ENCODE measurements around the gene MUC5AC.

Gene MUC5AC

DNA sequence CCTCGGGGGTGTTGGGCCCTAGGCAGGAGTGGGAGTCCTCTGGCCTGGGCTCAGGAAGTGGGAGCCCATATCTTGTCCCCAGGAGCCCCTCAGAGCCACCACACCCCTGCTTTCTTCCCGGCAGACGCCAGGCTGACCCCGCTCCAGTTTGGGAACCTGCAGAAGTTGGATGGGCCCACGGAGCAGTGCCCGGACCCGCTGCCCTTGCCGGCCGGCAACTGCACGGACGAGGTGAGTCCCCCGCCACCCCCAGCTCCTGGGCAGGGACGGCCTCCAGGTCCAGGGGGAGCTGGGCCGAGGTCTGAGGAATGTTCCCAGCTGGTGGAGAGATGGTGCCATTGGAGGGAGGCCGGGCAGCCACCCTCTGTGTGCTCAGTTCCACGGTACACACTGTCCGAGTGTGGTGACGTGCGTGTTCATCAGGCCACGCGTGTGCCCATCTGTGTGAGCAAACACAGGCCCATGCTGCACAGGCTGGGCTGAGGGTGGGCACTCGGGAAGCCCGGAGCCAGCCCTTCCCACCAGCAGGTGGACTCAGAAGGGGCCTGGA lies 69.9 kb downstream of the MUC5AC start:
- no peak for DNase-seq

DNA sequence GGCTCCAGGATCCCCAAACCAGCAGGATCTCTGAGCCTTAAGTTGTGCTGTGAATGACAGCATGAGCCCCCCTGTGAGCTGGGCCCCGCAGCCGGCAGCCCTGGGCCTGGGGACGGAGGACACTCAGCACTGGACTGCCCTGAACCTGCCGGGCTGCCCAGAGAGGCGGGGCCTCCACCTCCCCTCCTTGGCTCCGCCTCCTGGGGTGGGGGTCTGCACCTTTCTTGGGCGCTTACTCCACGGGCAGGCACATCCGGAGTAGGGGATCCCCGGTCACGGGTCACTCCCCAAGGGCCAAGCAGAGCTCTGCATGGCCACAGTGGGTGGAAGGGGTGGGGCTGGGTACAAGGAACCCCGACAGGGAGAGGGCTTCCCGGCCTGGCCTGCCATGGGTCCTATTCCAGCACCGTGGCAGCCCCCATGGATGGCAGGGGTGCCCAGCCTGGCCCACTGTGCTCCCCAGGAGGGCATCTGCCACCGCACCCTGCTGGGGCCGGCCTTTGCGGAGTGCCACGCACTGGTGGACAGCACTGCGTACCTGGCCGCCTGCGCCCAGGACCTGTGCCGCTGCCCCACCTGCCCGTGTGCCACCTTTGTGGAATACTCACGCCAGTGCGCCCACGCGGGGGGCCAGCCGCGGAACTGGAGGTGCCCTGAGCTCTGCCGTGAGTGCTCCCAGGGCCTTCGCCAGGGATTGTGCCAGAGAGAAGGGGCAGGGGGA lies 70.5 kb downstream of the MUC5AC start:
- no peak for DNase-seq

DNA sequence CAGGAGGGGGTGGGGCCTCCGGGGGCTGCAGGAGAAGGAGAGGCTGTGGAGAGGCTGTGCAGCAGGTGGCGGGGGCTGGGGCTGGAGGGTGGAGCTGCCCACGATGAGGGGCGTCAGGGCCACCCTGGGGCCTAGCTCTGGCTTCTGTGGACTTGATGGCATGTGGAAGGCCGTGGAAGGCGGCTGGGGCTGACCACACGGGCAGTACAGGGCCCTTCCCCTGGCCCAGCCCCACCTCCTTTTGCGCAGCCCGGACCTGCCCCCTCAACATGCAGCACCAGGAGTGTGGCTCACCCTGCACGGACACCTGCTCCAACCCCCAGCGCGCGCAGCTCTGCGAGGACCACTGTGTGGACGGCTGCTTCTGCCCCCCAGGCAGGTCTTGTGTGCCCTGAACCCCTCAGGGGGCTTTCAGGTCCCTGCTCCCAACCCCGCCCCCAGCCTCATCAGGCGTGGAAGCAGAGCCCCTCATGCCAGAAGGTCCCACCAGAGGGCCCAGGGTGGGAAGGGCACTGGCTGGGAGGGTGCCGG lies 71.2 kb downstream of the MUC5AC start:
- DNase-seq = no peak

DNA sequence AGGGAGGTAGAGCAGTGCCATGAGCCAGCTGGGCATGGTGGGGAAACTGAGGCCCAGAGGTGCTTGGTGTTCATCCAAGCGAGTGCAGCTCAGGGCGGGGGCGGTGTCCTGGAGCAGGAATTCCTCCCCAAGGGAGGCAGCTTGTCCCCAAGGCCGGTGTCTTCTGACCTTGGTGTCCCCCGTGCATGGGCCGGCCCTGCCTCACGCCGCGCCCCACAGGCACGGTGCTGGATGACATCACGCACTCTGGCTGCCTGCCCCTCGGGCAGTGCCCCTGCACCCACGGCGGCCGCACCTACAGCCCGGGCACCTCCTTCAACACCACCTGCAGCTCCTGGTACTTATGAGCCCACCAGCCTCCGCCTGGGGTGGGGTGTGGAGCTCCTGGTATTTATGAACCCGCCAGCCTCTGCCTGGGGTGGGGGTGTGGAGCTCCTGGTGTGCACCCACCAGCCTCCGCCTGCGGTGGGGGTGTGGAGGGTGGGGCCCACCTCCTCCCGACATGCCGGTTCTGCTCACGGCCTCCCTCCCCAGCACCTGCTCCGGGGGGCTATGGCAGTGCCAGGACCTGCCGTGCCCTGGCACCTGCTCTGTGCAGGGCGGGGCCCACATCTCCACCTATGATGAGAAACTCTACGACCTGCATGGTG lies 71.8 kb downstream of the MUC5AC start:
- DNase-seq = no peak

DNA sequence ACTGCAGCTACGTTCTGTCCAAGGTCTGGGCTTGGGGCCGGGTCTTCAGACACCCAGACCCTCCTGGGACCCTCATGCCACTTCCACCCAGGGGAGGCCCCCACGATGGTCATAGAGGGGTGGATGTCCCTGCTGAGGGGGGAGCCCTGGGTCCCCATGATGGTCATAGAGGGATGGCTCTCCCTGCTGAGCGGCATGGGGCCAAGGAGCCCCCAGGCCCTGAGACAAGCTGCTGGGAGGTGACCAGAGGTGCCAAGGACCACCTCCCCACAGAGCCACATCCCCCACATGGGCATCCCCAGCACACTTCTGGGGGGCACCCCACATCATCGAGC lies 72.3 kb downstream of the MUC5AC start:
- DNase-seq = no peak

DNA sequence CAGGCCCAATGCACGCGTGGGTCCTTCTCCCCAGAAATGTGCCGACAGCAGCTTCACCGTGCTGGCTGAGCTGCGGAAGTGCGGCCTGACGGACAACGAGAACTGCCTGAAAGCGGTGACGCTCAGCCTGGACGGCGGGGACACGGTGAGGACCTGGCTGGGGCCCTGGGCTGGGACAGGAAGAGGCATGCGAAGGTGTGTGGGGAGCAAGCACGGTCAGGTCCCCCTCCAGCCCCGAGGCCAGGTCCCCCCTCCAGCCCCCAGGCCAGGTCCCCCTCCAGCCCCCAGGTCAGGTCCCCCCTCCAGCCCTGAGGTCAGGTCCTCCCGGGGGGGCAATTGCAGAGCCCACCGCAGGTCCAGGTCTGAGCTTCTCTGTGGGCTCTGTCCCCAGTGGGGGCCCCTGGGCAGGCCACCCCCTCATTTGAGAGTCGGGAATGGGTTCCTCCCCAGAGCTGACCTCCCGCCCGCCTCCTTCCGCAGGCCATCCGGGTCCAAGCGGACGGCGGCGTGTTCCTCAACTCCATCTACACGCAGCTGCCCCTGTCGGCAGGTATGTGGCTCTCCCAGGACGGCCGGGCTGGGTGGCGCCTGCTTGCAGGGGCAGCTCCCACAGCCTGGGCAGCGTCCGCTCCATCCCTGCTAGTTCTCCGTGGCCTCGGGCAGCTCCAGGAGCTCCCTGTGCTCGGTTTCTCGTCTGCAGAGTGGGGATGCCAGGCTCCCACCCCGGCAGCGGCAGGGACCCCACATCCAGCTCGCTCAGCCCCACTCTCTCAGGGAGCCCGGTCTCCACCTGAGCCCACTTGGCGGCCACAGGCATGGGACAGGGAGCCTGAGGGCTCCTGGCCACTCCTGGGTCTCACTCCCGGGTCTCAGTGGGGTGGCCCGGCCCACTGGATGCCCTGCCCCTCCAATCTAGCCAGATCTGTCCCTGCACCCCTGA lies 73.0 kb downstream of the MUC5AC start:
- no peak for DNase-seq

DNA sequence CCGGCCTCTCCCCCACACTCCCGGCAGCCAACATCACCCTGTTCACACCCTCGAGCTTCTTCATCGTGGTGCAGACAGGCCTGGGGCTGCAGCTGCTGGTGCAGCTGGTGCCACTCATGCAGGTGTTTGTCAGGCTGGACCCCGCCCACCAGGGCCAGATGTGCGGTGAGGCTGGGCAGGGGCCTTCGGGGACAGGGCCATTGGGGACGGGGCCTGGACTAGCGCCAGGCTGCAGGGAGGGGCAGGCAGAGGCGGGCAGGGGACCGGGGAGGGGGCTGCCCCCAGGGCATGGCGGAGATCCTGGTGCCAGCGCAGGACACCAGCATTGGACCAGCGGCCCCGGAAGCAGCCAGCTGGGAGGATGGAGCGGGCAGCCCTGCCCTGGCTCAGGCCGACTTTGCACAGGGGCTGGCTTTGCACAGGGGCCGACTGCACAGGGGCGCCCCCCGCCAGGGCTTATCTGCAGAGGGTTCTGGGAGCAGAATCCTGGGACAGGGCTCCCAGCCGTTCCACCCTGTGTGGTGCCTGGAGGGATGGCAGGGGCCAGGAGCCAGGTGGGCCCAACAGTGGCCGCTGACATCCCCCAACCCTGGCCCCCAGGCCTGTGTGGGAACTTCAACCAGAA lies 73.8 kb downstream of the MUC5AC start:
- DNase-seq = no peak

DNA sequence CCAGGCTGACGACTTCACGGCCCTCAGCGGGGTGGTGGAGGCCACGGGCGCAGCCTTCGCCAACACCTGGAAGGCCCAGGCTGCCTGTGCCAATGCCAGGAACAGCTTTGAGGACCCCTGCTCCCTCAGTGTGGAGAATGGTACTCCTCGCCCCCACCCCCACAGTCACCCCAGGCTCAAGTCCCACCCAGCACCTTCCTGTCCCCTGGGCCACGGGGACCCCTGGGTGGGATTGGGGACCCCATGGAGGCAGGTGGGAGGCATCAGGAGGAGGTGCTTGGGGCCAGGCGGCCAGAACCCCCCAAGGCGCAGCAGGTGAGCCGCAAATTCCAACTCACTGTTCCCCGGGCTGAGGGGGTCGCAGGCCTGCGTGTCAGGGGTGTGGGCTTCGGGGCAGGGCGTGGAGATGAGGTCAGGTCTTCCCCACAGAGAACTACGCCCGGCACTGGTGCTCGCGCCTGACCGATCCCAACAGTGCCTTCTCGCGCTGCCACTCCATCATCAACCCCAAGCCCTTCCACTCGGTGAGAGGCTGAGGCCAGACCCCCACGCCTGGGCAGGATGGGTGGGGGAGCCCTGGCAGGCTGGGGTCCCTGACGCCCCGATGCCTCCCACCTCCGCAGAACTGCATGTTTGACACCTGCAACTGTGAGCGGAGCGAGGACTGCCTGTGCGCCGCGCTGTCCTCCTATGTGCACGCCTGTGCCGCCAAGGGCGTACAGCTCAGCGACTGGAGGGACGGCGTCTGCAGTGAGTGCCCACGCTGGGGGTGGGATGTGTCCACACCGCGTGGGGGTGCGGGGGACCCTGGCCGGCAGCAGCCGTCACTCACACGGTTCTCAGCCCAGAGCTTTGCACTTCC lies 74.5 kb downstream of the MUC5AC start:
- DNase-seq = no peak

DNA sequence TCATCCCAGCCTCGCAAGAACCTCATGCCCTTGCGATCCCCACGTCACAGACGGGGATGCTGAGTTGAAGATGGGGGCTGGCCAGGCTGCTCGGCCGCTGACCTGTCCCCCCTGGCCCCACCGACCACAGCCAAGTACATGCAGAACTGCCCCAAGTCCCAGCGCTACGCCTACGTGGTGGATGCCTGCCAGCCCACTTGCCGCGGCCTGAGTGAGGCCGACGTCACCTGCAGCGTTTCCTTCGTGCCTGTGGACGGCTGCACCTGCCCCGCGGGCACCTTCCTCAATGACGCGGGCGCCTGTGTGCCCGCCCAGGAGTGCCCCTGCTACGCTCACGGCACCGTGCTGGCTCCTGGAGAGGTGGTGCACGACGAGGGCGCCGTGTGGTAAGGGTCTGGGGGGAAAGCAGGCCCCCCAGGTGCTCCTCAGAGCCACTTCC lies 75.1 kb downstream of the MUC5AC start:
- no peak for DNase-seq

DNA sequence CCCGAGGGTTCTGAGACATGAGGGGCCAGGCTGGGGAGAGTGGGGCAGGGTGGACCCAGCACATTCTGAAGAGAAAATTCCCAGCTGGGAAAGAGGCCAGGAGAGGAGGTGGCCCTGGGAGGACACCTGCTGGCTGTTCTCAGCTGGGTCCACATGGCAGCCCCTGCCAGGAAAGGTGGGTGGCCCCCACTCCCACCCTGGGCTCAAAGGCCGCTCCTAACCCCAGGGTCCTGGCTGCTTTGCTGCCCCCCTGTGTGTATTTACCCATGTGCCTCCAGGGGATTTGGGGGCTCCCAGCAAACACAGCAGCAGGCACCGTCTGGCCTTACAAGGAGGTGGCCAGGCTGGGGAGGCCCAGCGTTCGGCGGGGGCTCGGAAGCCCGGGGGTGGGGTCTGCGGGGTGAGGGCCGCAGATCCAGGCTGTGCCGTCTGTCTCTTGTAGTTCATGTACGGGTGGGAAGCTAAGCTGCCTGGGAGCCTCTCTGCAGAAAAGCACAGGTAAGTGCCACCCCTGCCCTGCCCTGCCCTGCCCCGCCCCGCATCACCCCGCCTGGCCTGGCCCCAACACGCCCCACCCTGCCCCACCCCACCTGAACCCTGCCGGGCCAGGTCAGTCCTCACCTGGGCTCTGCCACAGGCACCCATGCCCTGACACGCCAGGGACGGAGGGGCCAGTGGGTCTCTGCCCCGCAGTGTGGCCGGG lies 75.7 kb downstream of the MUC5AC start:
- no peak for DNase-seq

DNA sequence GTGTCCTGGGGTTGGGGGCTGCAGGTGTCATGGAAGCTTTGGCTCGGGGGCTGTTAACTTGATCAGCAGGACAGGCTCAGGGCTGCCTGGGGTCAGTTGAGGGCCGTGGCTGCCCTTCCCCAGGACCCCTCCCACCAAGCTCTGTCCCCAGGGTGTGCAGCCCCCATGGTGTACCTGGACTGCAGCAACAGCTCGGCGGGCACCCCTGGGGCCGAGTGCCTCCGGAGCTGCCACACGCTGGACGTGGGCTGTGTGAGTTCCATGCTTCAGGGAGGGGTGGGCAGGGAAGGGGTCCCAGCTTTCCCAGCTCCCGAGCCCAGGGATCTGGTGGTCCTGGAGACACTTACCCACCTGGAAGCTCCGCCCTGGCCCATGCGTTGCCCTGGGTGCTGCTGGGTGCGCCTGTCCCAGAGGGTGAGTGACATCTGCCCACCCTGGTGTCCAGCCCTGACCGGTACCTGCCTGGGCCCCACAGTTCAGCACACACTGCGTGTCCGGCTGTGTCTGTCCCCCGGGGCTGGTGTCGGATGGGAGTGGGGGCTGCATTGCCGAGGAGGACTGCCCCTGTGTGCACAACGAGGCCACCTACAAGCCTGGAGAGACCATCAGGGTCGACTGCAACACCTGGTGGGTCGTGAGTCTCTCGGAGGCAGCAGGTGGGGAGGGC lies 76.4 kb downstream of the MUC5AC start:
- DNase-seq = no peak

DNA sequence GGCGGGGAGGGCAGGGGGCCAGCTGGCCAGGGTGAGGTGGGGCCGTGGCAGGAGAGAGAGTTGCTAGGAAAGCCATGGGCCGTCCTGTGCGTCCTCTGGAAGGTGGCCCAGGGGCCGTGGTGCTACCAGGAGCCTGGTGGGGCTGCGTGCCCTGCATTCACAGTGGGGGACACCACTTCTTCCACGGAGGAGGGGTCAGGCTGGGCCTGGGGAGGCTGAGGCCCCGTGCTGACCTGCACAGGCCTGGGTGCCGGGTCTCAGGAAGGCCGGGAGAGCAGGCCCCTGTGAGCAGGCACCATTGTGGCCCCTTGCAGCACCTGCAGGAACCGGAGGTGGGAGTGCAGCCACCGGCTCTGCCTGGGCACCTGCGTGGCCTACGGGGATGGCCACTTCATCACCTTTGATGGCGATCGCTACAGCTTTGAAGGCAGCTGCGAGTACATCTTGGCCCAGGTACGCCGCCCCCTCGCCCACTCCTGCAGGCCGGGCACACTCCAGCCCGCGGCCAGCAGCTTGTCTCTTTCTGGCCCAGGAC lies 77.1 kb downstream of the MUC5AC start:
- DNase-seq = no peak

DNA sequence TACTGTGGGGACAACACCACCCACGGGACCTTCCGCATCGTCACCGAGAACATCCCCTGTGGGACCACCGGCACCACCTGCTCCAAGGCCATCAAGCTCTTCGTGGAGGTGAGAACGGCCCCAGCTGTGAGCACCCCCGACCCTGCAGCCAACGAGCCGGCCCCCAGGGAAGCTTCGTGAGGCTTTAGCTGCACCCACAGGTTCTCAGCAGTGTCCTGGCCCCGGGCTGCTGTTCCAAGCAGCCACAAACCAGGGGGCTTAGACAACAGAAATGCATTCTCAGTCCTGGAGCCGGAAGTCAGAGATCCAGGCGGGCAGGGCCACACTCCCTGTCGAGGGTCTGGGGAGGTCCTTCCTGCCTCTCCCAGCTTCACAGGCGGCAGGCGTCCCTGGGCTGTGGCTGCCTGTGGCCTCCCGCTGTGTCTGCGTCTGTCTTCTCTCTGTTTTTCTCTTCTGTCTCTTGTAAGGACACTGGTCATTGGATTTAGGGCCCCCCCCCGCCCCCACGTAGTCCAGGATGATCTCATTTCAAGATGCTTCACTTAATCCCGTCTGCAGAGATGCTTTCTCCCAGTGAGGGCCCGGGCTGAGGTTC lies 77.7 kb downstream of the MUC5AC start:
- DNase-seq = no peak

DNA sequence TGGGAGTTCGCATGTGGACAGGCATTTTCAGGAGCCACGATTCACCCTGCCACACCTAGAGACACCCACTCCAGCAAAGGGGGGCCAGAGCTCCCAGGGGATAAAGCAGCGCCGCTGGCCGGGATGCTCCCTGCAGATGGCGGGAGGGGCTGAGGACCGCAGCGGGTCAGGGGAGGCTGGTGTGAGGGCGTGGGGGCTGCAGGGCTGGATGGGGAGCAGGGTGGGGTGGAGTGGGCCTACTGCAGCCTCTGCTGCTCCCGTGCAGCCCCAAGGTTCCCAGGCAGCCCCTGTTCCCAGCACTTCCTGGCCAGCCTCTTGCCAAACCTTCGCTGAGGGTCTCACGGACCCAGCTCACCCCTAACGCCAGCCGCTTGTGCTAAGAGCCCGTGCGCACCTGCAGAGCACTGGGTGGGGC lies 78.2 kb downstream of the MUC5AC start:
- no peak for DNase-seq

DNA sequence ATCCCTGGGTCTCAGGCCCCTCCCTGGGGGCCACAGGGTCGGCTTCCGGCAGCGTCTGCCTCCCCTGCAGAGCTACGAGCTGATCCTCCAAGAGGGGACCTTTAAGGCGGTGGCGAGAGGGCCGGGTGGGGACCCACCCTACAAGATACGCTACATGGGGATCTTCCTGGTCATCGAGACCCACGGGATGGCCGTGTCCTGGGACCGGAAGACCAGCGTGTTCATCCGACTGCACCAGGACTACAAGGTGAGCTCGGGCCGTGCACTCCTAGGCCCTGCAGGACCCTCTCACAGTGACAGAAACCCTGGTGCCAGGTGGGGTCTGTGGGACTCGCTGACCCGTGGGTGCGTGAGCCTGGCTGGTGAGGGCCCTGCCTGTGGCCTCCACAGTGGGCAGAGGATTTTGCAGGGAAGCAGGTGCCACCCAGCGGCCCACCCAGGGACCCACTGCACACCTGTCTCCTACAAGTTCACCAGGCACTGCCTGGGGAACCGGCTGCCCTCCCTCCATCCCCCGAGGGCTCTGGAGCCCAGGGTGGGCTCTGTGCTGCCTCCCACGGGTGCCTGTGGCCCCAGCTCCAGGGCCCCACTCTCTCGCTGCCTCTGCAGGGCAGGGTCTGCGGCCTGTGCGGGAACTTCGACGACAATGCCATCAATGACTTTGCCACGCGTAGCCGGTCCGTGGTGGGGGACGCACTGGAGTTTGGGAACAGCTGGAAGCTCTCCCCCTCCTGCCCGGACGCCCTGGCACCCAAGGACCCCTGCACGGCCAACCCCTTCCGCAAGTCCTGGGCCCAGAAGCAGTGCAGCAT lies 78.8 kb downstream of the MUC5AC start:
- no peak for DNase-seq

DNA sequence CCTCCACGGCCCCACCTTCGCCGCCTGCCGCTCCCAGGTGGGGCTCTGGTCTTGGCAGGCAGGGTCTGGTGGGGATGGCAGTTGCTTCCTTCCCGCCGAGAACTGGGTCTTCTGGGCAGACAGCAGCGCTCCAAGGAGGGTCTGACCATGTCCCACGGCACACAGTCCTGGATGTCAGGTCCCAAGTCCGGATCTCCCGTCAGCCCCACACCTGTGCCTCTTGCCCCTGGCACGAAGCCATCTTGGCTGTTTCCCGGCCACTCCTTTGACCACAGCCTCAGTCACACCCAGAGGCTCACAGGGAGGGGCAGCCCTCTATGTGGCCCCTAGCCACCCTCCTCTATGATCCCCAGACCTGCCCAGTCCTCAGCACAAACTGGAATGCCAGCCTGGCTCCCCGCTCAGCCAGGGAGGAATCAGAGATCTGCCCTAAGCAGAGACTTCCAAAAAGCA lies 79.4 kb downstream of the MUC5AC start:
- no peak for DNase-seq

DNA sequence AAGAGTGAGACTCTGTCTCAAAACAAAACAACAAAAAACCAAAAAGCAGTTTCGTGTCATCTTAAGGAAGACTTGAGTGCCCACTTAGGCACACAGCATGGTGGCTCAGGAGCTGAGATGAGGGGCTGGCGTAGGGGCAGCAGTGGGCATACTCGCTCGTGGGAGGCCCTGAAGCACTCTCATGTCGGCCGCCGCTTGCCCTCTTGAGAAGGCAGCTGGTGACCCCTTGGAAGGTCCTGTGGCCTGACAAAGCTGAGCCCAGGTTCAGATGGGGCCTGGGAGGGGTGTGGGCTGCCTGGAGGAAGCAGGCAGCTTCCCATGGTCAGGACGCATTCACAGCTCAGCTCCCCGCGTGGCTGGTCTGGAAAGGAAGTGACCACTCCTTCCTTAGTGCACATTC lies 80.1 kb downstream of the MUC5AC start:
- no peak for DNase-seq

DNA sequence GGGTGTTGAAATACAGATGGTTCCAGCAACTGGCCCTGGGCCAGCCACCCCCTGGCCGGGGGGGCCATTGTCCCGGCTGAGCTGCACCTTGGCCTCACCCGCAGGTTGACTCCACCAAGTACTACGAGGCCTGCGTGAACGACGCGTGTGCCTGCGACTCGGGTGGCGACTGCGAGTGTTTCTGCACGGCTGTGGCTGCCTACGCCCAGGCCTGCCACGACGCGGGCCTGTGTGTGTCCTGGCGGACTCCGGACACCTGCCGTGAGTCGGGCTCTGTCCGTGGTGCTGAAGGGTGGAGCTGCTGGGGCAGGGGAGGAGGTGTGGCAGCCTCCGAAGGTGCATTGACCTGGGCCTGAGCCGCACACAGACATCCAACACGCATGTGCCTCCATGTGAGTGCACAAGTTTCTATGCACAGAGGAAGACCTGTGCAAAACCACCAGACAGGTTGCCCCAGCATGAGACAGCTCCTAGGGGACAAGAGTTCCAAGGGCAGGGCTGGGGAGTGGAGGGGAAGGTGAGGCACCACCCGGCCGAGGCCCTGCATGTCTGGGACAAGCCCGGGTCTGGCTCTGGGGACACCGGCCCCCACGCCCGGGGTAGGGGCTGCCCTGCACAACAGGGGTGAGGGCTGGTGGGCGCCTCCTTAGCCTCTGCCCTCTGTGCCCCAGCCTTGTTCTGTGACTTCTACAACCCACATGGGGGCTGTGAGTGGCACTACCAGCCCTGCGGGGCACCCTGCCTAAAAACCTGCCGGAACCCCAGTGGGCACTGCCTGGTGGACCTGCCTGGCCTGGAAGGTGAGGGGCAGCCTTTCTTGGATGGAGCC lies 81.2 kb downstream of the MUC5AC start:
- no peak for DNase-seq
